Natural killer cell treated with Interleukin-12 subunit alpha and Interleukin-12 subunit beta and Interleukin-15 and Interleukin-18, amount 100 ng/mL, for 72 hours (primary cell): ENCODE measurements around the gene LOC128125822.
A peak's percentile ranks its signal among the peaks of the same experiment; 100 is the strongest.

Source experiments
- ATAC-seq, 2 donors: fragments of 150-1000 bp; cut with Tn5 transposase in 1 of 2; sonication (Bioruptor Pico), chemical (Tn5 transposase) in 1 of 2; 2 replicates each; pipeline ENCODE4 v1.10.0; 2021
- DNase-seq: peaks from one replicate; pipeline ENCODE4 v3.0.0; 2022; ENCODE audit warnings: low spot score
- H3K27ac Mint-ChIP-seq, 2 donors: 1 replicate in 1 of 2; 2 replicates in 1 of 2; pipeline ENCODE4 v1.8.0; 2022; ENCODE audit warnings: mixed read lengths in 2 of 2, mild to moderate bottlenecking in 1 of 2, moderate library complexity in 1 of 2
- H3K27me3 Mint-ChIP-seq, 2 donors: 1 replicate in 1 of 2; 2 replicates in 1 of 2; pipeline ENCODE4 v1.8.0; 2022; ENCODE audit warnings: mixed read lengths in 2 of 2
- H3K36me3 Mint-ChIP-seq: one replicate; pipeline ENCODE4 v1.8.0; 2022; ENCODE audit warnings: mixed read lengths
- H3K4me1 Mint-ChIP-seq, 2 donors: 1 replicate in 1 of 2; 2 replicates in 1 of 2; pipeline ENCODE4 v1.8.0; 2022; ENCODE audit warnings: low read depth in 2 of 2, mixed read lengths in 2 of 2, mild to moderate bottlenecking in 1 of 2
- H3K4me3 Mint-ChIP-seq: one replicate; pipeline ENCODE4 v1.8.0; 2022; ENCODE audit warnings: mixed read lengths
- H3K9me3 Mint-ChIP-seq: 2 replicates; pipeline ENCODE4 v1.8.0; 2022; ENCODE audit warnings: mixed read lengths

Gene LOC128125822

GRCh38 chr6:63565058-63565726, 7.1 kb upstream of the LOC128125822 start:
- no peaks in the 10 kb centered on the region for H3K9me3 Mint-ChIP-seq
- no peaks in the 10 kb centered on the region for H3K36me3 Mint-ChIP-seq
- DNase-seq (no peak), ATAC-seq (no peak)
- H3K4me3 Mint-ChIP-seq: no peak overlapping the region
- H3K4me1 Mint-ChIP-seq: no peaks in the 10 kb centered on the region
- H3K27me3 Mint-ChIP-seq: peaks cover 7 to 12% of the 10 kb centered on the region in 2 donors
- H3K27ac Mint-ChIP-seq: no peak overlapping the region

- Mint-ChIP-seq H3K27ac (no peak overlapping the region), H3K4me1 (no peaks in the 10 kb centered on the region), H3K27me3 (peaks cover 7 to 12% of the 10 kb centered on the region in 2 donors), H3K4me3 (no peak overlapping the region), H3K9me3 (no peaks in the 10 kb centered on the region), H3K36me3 (no peaks in the 10 kb centered on the region)
- no peak for DNase-seq
- ATAC-seq: no peak
These were observed 6.3 kb upstream of the LOC128125822 start for GRCh38 chr6:63565727-63566596.

GRCh38 chr6:63567966-63568365, 4.3 kb upstream of the LOC128125822 start:
- no peaks in the 10 kb centered on the region for H3K36me3 Mint-ChIP-seq
- peaks cover 3 to 7% of the 10 kb centered on the region in 2 donors for H3K27me3 Mint-ChIP-seq
- no peaks in the 10 kb centered on the region for H3K9me3 Mint-ChIP-seq
- no peak for DNase-seq
- ATAC-seq: no peak
- H3K4me3 Mint-ChIP-seq: no peak overlapping the region
- peaks cover 6 to 7% of the 10 kb centered on the region in 2 donors for H3K4me1 Mint-ChIP-seq
- no peak overlapping the region for H3K27ac Mint-ChIP-seq

- Mint-ChIP-seq H3K27ac (peak overlapping the region; percentile 88 to 92), H3K36me3 (peaks cover 9% of the 10 kb centered on the region), H3K9me3 (no peaks in the 10 kb centered on the region), H3K4me3 (peak overlapping the region; percentile 95), H3K27me3 (no peaks in the 10 kb centered on the region), H3K4me1 (peaks cover 19 to 26% of the 10 kb centered on the region in 2 donors)
- peak; percentile 62 for DNase-seq
- peak; percentile 15 to 37 for ATAC-seq
These were observed 778 bp upstream of the LOC128125822 start for GRCh38 chr6:63571361-63572043.

GRCh38 chr6:63572747-63573075, 431 bp downstream of the LOC128125822 start:
- ATAC-seq (peak; percentile 1), DNase-seq (no peak)
- Mint-ChIP-seq H3K4me3 (peak overlapping the region; percentile 95), H3K27ac (peak overlapping the region; percentile 88 to 92), H3K27me3 (no peaks in the 10 kb centered on the region), H3K36me3 (peaks cover 17% of the 10 kb centered on the region), H3K4me1 (peaks cover 19 to 29% of the 10 kb centered on the region in 2 donors), H3K9me3 (no peaks in the 10 kb centered on the region)

- ATAC-seq: peak; percentile 63 to 69
- Mint-ChIP-seq H3K27ac (peak overlapping the region; percentile 88 to 92), H3K9me3 (no peaks in the 10 kb centered on the region), H3K36me3 (peaks cover 17% of the 10 kb centered on the region), H3K4me1 (peaks cover 19 to 29% of the 10 kb centered on the region in 2 donors), H3K27me3 (no peaks in the 10 kb centered on the region), H3K4me3 (peak overlapping the region; percentile 95)
- peak; percentile 76 for DNase-seq
These were observed 1.0 kb downstream of the LOC128125822 start for GRCh38 chr6:63573076-63573898.

GRCh38 chr6:63573899-63574553, 1.7 kb downstream of the LOC128125822 start:
- Mint-ChIP-seq H3K27me3 (no peaks in the 10 kb centered on the region), H3K4me3 (peak overlapping the region; percentile 95), H3K36me3 (peaks cover 17% of the 10 kb centered on the region), H3K9me3 (no peaks in the 10 kb centered on the region), H3K4me1 (peaks cover 19 to 29% of the 10 kb centered on the region in 2 donors), H3K27ac (peak overlapping the region; percentile 88 to 92)
- ATAC-seq (no peak), DNase-seq (peak; percentile 63)

GRCh38 chr6:63574554-63574900, 2.2 kb downstream of the LOC128125822 start:
- ATAC-seq (no peak), DNase-seq (no peak)
- H3K27me3 Mint-ChIP-seq: no peaks in the 10 kb centered on the region
- H3K4me3 Mint-ChIP-seq: peak overlapping the region; percentile 95
- H3K9me3 Mint-ChIP-seq: no peaks in the 10 kb centered on the region
- H3K4me1 Mint-ChIP-seq: peaks cover 19 to 29% of the 10 kb centered on the region in 2 donors
- peaks cover 18% of the 10 kb centered on the region for H3K36me3 Mint-ChIP-seq
- peak overlapping the region; percentile 88 to 92 for H3K27ac Mint-ChIP-seq

- ATAC-seq (no peak), DNase-seq (no peak)
- H3K27ac Mint-ChIP-seq: no peak overlapping the region
- H3K4me1 Mint-ChIP-seq: peaks cover 18 to 28% of the 10 kb centered on the region in 2 donors
- no peaks in the 10 kb centered on the region for H3K27me3 Mint-ChIP-seq
- H3K4me3 Mint-ChIP-seq: no peak overlapping the region
- peaks cover 35% of the 10 kb centered on the region for H3K36me3 Mint-ChIP-seq
- H3K9me3 Mint-ChIP-seq: no peaks in the 10 kb centered on the region
These were observed 4.0 kb downstream of the LOC128125822 start for GRCh38 chr6:63576147-63576772.

GRCh38 chr6:63576985-63577712, 4.9 kb downstream of the LOC128125822 start:
- no peak for DNase-seq
- Mint-ChIP-seq H3K27ac (no peak overlapping the region), H3K4me3 (no peak overlapping the region), H3K36me3 (peaks cover 36% of the 10 kb centered on the region), H3K27me3 (no peaks in the 10 kb centered on the region), H3K9me3 (no peaks in the 10 kb centered on the region), H3K4me1 (peaks cover 13 to 23% of the 10 kb centered on the region in 2 donors)
- no peak for ATAC-seq

GRCh38 chr6:63578757-63579156, 6.5 kb downstream of the LOC128125822 start:
- Mint-ChIP-seq H3K9me3 (no peaks in the 10 kb centered on the region), H3K27ac (no peak overlapping the region), H3K27me3 (no peaks in the 10 kb centered on the region), H3K4me3 (no peak overlapping the region), H3K4me1 (peaks cover 15 to 22% of the 10 kb centered on the region in 2 donors), H3K36me3 (peaks cover 36% of the 10 kb centered on the region)
- ATAC-seq (no peak), DNase-seq (no peak)
